ENCODE measurements around the gene RPL13A.
"Not testable (repeated sequence)": the region's sequence is repeated elsewhere in the genome, so short reads cannot be mapped to it uniquely, and the experiment has no call there.

RPL13A gene

GRCh38 chr19:49487277-49488045 lies at the start of gene RPL13A:
Gene RPL13A, plus strand, starts transcription at chr19:49487608. Its CDS starts 22 bp downstream, at chr19:49487630.
- DNase-seq, result peak; percentile 99

GRCh38 chr19:49438261-49438660 lies 49.1 kb upstream of the RPL13A start:
- no peak for DNase-seq

- no peak for DNase-seq
Measured at GRCh38 chr19:49439836-49440235, 47.6 kb upstream of the RPL13A start.

- DNase-seq, result no peak
Measured at GRCh38 chr19:49440439-49441209, 46.8 kb upstream of the RPL13A start.

- no peak for DNase-seq
Measured at GRCh38 chr19:49441210-49441959, 46.0 kb upstream of the RPL13A start, which contains the start of gene SLC17A7. Gene SLC17A7, minus strand, starts transcription at chr19:49441527. Its CDS starts 148 bp downstream, at chr19:49441379.

GRCh38 chr19:49441960-49442350 lies 45.5 kb upstream of the RPL13A start:
- no peak for DNase-seq

GRCh38 chr19:49442354-49442753 lies 45.1 kb upstream of the RPL13A start:
- DNase-seq, result peak; percentile 25

GRCh38 chr19:49442771-49443365 lies 44.5 kb upstream of the RPL13A start:
- DNase-seq, result peak; percentile 79

GRCh38 chr19:49443366-49444099 lies 43.9 kb upstream of the RPL13A start:
- peak; percentile 98 for DNase-seq

GRCh38 chr19:49444100-49444700 lies 43.2 kb upstream of the RPL13A start:
- not testable (repeated sequence) for DNase-seq

- DNase-seq, result no peak
Measured at GRCh38 chr19:49445997-49446396, 41.4 kb upstream of the RPL13A start.

- no peak for DNase-seq
Measured at GRCh38 chr19:49447485-49448431, 39.6 kb upstream of the RPL13A start.

GRCh38 chr19:49448432-49448786 lies 39.0 kb upstream of the RPL13A start:
- no peak for DNase-seq

GRCh38 chr19:49450405-49450804 lies 37.0 kb upstream of the RPL13A start:
- DNase-seq, result no peak

GRCh38 chr19:49451430-49452181 lies 35.8 kb upstream of the RPL13A start, which contains the start of gene PIH1D1:
Gene PIH1D1, minus strand, starts transcription at chr19:49451814. Its CDS starts 240 bp downstream, at chr19:49451574.
- peak; percentile 99 for DNase-seq

GRCh38 chr19:49453013-49453756 lies 34.2 kb upstream of the RPL13A start, which contains the start of gene ALDH16A1:
Gene ALDH16A1, plus strand, starts transcription at chr19:49453225. Its CDS starts 107 bp downstream, at chr19:49453332.
- peak; percentile 97 for DNase-seq

GRCh38 chr19:49453757-49454240 lies 33.6 kb upstream of the RPL13A start:
- no peak for DNase-seq

GRCh38 chr19:49455773-49456172 lies 31.6 kb upstream of the RPL13A start:
- DNase-seq, result no peak

- no peak for DNase-seq
Measured at GRCh38 chr19:49456326-49456725, 31.1 kb upstream of the RPL13A start.
